Measurements from ENCODE around the gene MARK2.
A peak's percentile ranks its signal among the peaks of the same experiment; 100 is the strongest.
"Not testable (repeated sequence)": the region's sequence is repeated elsewhere in the genome, so short reads cannot be mapped to it uniquely, and the experiment has no call there.

The MARK2 gene

GRCh38 chr11:63853476-63853875 lies 14.6 kb downstream of the MARK2 start:
- no peak for DNase-seq

DNA sequence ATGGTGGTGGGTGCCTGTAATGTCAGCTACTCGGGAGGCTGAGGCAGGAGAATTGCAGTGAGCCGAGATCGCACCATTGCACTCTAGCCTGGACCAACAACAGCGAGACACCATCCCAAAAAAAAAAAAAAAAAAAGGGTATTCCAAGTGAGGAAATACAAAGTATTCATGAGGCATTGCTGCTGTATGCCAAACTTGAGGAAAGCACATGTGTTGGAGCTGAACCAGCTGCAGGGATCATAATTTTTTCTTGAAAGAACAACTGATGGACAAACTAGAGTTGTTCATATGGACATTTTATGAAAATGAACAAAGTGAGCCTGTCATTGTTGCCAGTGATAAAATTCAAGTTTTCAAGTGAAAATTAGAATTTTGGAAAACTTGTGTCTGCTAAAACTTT lies 15.8 kb downstream of the MARK2 start:
- DNase-seq, result no peak

DNA sequence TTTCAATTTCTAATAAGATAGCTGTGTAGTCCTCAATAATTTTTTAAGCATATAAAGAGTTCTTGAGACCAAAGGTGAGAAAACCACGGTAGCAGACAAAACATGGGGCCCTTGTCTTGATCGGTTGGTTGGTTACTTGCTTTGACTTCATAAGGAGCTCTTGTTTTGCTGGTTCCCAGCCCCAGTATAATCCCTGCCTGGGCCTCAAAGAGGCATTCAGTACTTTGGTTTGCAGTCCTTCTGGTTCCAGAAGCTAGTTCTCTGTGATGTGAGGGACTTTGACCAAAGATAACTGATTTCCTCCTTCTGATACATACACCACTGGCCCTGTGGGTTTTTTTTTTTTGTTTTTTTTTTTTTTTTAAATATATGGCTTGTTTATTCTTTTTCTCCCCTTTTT lies 17.1 kb downstream of the MARK2 start:
- no peak for DNase-seq

DNA sequence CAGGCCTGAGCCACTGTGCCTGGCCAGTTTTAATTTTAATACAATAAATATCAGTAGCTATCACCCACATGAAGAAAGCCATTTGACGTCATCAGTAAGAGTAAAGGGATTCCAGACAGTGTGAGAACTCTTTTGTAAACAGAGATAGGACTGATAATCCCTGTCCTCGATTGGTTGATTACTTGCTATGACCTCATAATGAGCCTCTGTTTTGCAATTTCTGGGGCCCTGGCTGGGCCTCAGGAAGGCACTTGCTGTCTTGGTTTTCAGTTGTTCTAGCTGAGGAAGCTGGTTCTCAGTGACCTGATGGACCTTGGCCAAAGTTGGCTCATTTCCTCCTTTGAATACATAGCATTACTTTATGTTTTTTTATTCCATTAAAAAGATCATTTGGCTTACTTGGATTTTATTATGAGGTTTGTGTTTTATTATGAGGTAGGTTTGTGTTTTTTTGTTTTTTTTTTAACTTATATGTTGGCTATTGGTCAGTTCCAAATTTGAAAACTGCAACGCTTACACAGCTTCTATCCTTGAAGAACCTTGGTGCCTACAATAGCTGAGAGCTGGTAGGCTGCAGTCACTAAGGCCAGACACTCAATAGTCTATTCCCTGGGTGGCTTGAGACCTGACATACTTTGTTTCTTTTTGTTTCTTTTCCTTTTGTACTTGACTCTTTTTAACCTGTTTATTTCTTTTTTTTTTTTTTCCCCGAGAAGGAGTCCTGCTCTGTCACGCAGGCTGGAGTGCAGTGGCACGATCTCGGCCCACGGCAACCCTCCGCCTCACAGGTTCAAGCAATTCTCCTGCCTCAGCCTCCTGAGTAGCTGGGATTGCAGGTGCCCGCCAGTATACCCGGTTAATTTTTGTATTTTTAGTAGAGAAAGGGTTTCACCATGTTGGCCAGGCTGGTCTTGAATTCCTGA lies 20.0 kb downstream of the MARK2 start:
- DNase-seq, result no peak

GRCh38 chr11:63862923-63863322 lies 24.0 kb downstream of the MARK2 start:
- DNase-seq, result no peak

DNA sequence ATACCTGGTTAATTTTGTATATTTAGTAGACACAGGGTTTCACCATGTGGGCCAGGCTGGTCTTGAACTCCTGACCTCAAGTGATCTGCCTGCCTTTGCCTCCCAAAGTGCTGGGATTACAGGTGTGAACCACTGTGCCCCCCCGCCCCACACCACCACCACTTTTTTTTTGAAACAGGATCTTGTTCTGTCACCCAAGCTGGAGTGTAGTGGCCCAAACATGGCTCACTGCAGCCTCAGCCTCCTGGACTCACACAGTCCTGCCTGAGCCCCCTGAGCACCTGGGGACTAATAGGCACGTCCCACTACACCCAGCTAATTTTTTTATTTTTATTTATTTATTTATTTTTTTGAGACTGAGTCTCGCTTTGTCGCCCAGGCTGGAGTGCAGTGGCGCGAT lies 24.7 kb downstream of the MARK2 start:
- DNase-seq, result not testable (repeated sequence)

- DNase-seq, result peak in 1 of 56 donors; percentile 42
Measured at GRCh38 chr11:63866211-63866610, 27.3 kb downstream of the MARK2 start.

- no peak for DNase-seq
Measured at GRCh38 chr11:63867511-63867910, 28.6 kb downstream of the MARK2 start.

DNA sequence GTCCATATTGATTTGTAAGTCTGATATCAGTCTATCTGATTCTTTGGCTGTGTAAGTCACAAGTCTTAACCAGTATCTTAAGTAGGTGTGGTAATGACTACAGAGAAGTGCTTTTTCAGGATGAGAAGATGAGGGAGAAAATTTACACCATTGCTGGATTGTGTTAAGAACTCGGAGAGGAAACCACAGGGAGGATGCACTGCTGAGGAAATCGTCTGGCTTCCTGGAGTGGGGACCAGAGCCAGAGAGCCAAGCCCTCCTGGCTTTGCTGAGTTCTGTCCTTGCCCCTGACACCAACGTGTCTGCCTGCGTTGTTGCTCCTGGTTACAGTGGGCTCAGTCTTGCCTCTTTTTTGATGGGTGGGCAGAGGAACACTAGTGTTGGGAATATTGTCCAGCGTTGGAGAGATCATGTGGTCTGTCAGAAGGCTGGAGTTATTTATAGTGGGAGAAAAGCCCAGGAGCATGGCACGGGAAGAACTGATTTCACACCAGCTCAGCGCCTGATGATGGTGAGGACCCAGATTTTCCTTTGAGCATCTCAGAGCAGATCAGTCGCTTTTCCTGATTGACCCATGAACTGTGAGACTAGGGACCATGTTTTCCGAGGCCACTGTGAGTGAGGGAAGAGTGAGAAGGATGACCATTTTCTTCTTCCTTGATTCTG lies 29.6 kb downstream of the MARK2 start:
- DNase-seq, result no peak

- peak in 1 of 56 donors; percentile 22 for DNase-seq
Measured at GRCh38 chr11:63869171-63869591, 30.3 kb downstream of the MARK2 start.

DNA sequence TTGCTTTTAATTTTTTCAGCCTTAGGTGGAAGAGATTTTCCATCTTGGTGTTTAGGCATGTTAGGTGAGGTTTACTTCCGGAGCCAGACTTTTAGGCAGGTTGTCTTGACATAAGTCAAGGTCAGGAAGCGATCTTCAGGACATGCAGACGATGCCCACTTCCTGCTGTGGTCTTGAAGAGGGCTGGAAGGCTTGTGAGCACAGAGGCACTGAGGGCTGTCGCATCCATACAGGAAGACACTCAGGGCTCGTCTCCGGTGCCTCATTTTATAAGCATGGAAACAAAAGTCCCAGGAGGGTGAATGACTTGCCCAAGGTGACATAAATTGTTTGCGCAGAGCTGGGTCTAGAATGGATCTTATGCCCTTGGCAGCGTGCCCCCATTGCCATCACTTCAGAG lies 30.8 kb downstream of the MARK2 start:
- DNase-seq, result no peak

GRCh38 chr11:63870351-63871140 lies 31.6 kb downstream of the MARK2 start:
- DNase-seq, result no peak

GRCh38 chr11:63871962-63872799 lies 33.3 kb downstream of the MARK2 start:
- DNase-seq, result peak in 51 of 56 donors; percentile 26 to 87 (median 67)

DNA sequence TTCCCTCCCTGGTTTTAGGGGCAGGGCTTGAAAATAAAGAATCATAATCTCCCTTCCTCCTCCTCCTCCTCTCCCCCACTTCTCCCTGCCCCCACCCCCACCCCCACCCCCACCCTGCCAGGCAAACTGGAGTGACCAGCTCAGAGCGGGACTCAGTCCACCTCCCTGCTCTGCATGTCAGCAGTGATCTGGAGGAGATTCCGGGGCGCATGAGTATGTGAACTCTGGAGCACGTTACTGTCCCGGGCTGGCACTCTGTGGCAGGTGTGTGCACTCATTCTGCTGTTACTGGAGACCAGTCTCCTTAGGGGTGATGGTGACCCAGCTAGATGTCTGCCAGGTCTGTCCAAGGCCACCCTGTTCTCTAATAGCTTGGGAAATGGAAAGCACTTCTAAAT lies 33.9 kb downstream of the MARK2 start:
- no peak for DNase-seq

- DNase-seq, result no peak
Measured at GRCh38 chr11:63873311-63873710, 34.4 kb downstream of the MARK2 start.

DNA sequence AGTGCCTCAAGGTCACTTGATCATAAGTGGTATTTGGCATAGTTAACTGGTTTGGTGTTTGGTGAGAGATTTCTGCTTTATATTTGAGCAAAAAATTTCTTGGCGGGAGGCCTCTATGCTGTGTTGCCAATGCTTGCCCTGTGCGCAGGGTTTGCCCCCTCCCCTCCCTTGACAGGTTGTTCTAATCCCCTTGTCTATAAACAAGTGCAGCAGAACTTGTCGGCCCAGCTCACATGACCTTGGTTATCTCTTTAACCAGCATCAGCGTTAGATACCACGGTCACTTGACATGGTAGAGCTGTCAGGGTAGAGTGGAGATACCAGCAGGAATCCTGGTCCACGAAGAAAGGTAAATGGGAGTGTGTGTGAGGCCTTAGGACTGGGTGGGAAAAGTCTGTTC lies 35.6 kb downstream of the MARK2 start:
- DNase-seq, result no peak

- no peak for DNase-seq
Measured at GRCh38 chr11:63875506-63876065, 36.7 kb downstream of the MARK2 start.

- peak in 2 of 56 donors; percentile 16 to 37 for DNase-seq
Measured at GRCh38 chr11:63876616-63877015, 37.7 kb downstream of the MARK2 start.

- peak in 20 of 56 donors; percentile 16 to 72 (median 40) for DNase-seq
Measured at GRCh38 chr11:63877658-63878241, 38.8 kb downstream of the MARK2 start.

Data from nucleus accumbens (tissue), 56 donors.